GM21737 (cell line): Measurements from ENCODE around the gene NCK1.
A peak's percentile ranks its signal among the peaks of the same experiment; 100 is the strongest.
"Not testable (repeated sequence)": the region's sequence is repeated elsewhere in the genome, so short reads cannot be mapped to it uniquely, and the experiment has no call there.

ENCODE experiments used
- ATAC-seq: cut with Tn5 transposase; IDR thresholded peaks from one replicate; pipeline ENCODE4 v1.9.1; 2021; ENCODE audit warnings: mild to moderate bottlenecking, moderate library complexity; ENCODE audit not compliant: unreplicated experiment

The NCK1 gene

GRCh38 chr3:136862617-136863322 lies 762 bp downstream of the NCK1 start:
- peak; percentile 13 for ATAC-seq

GRCh38 chr3:136869282-136869681 lies 7.3 kb downstream of the NCK1 start:
- ATAC-seq, result no peak

GRCh38 chr3:136872258-136872657 lies 10.2 kb downstream of the NCK1 start:
- ATAC-seq, result not testable (repeated sequence)

DNA sequence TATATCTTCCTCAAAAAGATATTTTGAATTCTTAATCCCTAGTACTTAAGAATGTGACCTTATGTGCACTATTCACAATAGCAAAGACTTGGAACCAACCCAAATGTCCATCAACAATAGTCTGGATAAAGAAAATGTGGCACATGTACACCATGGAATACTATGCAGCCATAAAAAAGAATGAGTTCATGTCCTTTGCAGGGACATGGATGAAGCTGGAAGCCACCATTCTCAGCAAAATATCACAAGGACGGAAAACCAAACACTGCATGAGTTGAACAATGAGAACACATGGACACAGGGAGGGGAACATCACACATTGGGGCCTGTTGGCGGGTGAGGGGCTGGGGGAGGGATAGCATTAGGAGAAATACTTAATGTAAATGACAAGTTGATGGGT lies 17.5 kb downstream of the NCK1 start:
- not testable (repeated sequence) for ATAC-seq

- ATAC-seq, result no peak
These were observed 20.6 kb downstream of the NCK1 start for GRCh38 chr3:136882571-136882970.

GRCh38 chr3:136883967-136884720 lies 22.1 kb downstream of the NCK1 start:
- ATAC-seq, result no peak

- ATAC-seq, result no peak
These were observed 23.6 kb downstream of the NCK1 start for GRCh38 chr3:136885357-136886213.

DNA sequence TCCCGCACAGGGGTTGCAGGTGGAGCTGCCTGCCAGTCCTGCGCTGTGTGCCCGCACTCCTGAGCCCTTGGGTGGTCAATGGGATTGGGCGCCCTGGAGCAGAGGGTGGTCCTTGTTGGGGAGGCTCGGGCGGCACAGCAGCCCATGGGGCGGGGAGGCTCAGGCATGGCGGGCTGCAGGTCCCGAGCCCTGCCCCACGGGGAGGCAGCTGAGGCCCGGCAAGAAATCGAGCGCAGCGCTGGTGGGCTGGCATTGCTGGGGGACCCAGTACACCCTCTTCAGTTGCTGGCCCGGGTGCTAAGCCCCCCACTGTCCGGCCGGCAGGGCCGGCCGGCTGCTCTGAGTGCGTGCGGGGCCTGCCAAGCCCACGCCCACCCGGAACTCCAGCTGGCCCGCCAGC lies 27.9 kb downstream of the NCK1 start:
- ATAC-seq, result no peak

DNA sequence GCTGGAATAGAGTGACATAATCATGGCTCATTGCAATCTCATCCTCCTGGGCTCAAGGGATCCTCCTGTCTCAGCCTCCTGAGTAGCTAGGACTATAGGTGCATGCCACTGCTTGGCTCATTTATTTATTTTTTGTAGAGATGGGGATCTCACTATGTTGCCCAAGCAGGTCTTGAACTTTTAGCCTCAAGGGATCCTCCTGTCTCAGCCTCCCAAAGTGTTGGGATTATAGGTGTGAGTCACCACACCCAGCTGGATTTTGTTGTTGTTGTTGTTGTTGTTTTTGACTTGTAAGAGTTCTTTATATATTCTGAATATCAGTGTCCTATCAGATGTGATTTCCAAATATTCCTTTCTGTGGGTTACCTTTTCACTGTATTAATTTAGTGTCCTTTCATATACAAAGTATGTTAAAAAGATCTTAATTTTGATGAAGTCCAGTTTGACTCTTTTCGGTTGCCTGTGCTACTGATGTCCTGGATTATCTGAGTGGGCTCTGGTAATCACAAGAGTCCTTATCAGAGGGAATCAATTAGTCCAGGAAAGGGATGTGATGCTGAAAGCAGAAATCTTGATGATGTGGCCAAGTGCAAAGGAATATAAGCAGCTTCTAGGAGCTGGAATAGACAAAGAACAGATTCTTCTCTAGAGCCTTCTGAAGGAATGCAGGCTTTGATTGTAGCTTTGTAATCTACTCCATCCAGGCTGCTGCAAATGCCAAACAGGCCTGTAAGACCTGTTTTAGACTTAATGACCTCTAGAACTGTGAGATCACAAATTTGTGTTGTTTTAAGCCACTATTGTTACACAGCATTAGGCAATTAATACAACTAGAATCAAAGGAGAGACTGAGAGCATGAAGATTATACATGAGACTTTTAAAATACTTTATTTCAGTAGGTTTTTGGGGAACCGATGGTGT lies 30.2 kb downstream of the NCK1 start:
- ATAC-seq, result no peak

DNA sequence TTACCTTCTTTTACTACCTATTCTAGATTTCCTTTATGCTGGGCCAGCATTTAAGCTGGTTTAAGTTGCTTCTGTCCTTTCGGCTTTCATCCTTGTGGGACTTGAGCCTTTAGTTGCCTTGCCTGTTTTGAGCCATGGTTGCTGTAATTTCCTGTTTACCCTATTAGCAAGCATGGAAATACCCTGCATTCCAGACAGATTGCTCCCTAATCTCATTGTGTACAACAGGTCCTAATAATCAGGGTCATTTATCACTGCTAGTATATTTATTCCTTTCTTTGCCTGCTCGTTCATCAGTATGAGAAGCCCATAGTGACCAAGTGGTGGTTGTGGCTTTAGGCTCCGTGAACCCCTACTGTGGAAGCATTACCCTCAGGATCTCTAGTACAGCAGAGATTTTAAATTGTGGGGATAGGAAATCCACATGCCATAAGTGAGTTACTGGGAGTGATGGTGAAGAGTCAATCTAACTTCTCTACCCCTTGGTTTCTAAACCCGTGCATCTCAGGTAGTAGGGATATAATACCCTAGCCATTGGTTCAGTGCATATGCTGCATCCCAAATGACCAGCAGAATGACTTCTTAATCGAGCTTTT lies 31.9 kb downstream of the NCK1 start:
- ATAC-seq, result no peak

DNA sequence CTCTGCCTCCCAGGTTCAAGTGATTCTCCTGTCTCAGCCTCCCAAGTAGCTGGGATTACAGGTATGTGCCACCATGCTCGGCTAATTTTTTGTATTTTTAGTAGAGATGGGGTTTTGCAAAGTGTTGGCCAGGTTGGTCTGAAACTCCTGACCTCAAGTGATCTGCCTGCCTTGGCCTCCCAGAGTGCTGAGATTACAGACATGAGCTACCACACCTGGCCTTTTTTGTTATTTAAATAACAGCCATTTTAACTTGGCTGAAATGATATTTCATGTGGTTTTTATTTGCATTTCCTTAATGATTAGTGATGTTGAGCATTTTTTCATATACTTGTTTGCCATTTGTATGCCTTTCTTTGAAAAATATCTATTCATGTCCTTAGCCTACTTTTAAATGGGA lies 35.2 kb downstream of the NCK1 start:
- ATAC-seq, result not testable (repeated sequence)

DNA sequence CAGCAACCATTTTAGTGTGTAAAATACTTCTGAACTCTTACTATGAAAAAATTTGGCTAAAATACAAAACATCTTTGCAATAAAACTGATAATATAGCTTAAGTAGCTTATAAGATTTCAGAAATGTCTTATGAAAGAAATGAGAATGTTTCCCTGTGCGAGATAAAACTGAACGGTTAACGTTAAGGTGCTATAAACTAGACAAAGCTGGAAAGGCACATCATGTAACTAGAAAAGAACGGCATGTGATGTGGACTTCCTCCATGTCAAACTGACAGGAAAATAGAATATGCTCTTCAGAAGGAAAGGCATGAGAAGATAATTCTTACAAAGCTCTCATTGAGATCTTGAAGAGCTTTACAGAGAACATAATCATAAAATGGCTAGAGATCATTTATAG lies 36.5 kb downstream of the NCK1 start:
- ATAC-seq, result no peak

GRCh38 chr3:136898954-136899353 lies 36.9 kb downstream of the NCK1 start:
- ATAC-seq, result no peak

- no peak for ATAC-seq
These were observed 37.7 kb downstream of the NCK1 start for GRCh38 chr3:136899622-136900158.

GRCh38 chr3:136900694-136901093 lies 38.7 kb downstream of the NCK1 start:
- ATAC-seq, result not testable (repeated sequence)

DNA sequence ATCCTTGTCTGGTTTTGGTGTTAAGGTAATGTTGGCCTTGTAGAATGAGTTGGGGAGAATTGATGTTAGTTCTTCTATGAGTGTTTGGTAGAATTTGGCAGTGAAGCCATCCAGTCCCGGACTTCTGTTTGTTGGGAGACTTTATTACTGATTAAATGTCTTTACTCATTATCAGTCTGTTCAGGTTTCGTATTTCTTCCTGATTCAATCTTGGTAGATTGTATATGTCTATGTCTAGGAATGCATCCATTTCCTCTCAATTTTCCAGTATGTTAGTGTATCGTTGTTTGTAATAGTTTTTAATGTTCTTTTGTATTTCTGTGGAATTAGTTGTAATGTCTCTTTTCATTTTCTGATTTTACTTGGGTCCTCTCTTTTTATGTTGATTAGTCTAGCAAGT lies 39.4 kb downstream of the NCK1 start:
- ATAC-seq, result no peak

- ATAC-seq, result not testable (repeated sequence)
These were observed 40.5 kb downstream of the NCK1 start for GRCh38 chr3:136902530-136902929.

- no peak for ATAC-seq
These were observed 41.9 kb downstream of the NCK1 start for GRCh38 chr3:136903899-136904298.

GRCh38 chr3:136904746-136905145 lies 42.7 kb downstream of the NCK1 start:
- no peak for ATAC-seq

- no peak for ATAC-seq
These were observed 43.5 kb downstream of the NCK1 start for GRCh38 chr3:136905549-136905948.
